Measurements from ENCODE around the gene PCGF5.

GRCh38 chr10:91317541-91317940, 97.1 kb downstream of the PCGF5 start:
- TF ChIP-seq, protein P1, sequence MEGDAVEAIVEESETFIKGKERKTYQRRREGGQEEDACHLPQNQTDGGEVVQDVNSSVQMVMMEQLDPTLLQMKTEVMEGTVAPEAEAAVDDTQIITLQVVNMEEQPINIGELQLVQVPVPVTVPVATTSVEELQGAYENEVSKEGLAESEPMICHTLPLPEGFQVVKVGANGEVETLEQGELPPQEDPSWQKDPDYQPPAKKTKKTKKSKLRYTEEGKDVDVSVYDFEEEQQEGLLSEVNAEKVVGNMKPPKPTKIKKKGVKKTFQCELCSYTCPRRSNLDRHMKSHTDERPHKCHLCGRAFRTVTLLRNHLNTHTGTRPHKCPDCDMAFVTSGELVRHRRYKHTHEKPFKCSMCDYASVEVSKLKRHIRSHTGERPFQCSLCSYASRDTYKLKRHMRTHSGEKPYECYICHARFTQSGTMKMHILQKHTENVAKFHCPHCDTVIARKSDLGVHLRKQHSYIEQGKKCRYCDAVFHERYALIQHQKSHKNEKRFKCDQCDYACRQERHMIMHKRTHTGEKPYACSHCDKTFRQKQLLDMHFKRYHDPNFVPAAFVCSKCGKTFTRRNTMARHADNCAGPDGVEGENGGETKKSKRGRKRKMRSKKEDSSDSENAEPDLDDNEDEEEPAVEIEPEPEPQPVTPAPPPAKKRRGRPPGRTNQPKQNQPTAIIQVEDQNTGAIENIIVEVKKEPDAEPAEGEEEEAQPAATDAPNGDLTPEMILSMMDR (IDR thresholded peaks at IDR 0.05), result no peak
- TF ChIP-seq POLR2A (IDR thresholded peaks at IDR 0.05) (no peak), POLR2AphosphoS5 (IDR thresholded peaks at IDR 0.05) (no peak)

Measured in transverse colon (tissue), 4 donors.